HL-60 (cell line): ENCODE measurements around the gene TPGS1.
A peak's percentile ranks its signal among the peaks of the same experiment; 100 is the strongest.

Source experiments
- DNase-seq, 2 experiments: peaks; one replicate each; pipeline ENCODE4 v3.0.0-alpha.2; 2010 to 2020; ENCODE audit warnings: low read depth in 1 of 2, low spot score in 1 of 2
- H3K27ac ChIP-seq: fragments of 250-450 bp; sonication (Bioruptor Pico); replicated peaks from 2 replicates; pipeline ENCODE4 v1.5.1; 2020; ENCODE audit warnings: mild to moderate bottlenecking, moderate library complexity
- H3K27me3 ChIP-seq: fragments of 250-450 bp; sonication (Bioruptor Pico); 2 replicates; pipeline ENCODE4 v1.5.1; 2021; ENCODE audit warnings: mild to moderate bottlenecking, moderate library complexity; ENCODE audit not compliant: insufficient read depth, poor library complexity, severe bottlenecking
- H3K4me3 ChIP-seq: replicated peaks from 2 replicates; pipeline ENCODE4 v1.5.1; 2011; ENCODE audit warnings: mild to moderate bottlenecking, control low read depth, low read length; ENCODE audit not compliant: insufficient read depth
- GABPA ChIP-seq: IDR thresholded peaks from 2 replicates; pipeline ENCODE4 v1.6.1; 2012; ENCODE audit warnings: low read depth
- POLR2AphosphoS5 ChIP-seq: IDR thresholded peaks from 2 replicates; pipeline ENCODE4 v1.6.1; 2012; ENCODE audit warnings: low read depth
- SPI1 ChIP-seq: IDR thresholded peaks from 2 replicates; pipeline ENCODE4 v1.6.1; 2012; ENCODE audit warnings: low read depth, mild to moderate bottlenecking, borderline replicate concordance
- TF ChIP-seq, protein P1 (sequence below): IDR thresholded peaks from one replicate; pipeline ENCODE4 v1.5.1; 2011; ENCODE audit warnings: low read length, control low read depth, inconsistent platforms; ENCODE audit not compliant: insufficient read depth
- TF ChIP-seq, protein P2 (sequence below): IDR thresholded peaks from 2 replicates; pipeline ENCODE4 v1.6.1; 2012; ENCODE audit warnings: low read depth; ENCODE audit not compliant: insufficient replicate concordance

Gene TPGS1

DNA sequence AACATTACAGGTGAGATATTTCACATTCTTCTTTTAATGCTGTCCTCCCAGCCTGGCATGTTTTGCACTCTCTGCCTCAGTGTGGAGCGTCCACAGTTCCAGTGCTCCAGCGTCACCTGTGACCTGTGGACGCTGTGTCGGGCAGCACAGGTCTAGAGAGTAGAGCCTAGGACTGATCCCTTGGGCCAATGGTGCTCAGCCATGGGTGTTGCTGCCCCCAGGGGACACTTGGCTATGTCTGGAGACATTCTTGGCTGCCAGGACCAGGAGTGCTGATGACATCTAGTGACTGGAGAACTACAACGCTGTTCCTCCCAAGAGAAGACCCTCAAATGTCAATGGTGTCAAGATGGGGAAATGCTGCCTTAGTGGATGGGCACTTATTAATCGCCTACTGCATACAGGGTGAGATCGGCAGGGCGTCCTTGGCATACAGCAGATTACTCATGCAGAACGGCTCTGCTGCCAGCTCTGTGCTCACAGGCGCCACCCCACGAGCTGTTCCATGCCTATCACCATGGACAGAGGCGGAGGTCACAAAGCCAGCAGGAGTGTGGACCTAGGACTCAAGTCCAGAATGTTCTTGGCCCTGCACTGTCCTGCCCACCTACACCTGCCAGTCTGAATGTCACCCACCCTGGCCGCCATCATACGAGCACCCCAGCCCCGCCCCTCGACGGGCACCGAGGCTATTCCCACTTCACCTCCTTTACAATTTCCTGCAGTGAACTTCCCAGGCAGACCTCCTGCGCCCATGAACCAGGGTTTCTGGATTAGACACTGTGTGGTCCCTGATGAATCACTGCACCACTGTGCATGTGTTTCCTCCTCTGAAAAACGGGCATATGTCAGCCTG lies 24.9 kb upstream of the TPGS1 start:
- DNase-seq: no peak
- TF ChIP-seq, protein P1, sequence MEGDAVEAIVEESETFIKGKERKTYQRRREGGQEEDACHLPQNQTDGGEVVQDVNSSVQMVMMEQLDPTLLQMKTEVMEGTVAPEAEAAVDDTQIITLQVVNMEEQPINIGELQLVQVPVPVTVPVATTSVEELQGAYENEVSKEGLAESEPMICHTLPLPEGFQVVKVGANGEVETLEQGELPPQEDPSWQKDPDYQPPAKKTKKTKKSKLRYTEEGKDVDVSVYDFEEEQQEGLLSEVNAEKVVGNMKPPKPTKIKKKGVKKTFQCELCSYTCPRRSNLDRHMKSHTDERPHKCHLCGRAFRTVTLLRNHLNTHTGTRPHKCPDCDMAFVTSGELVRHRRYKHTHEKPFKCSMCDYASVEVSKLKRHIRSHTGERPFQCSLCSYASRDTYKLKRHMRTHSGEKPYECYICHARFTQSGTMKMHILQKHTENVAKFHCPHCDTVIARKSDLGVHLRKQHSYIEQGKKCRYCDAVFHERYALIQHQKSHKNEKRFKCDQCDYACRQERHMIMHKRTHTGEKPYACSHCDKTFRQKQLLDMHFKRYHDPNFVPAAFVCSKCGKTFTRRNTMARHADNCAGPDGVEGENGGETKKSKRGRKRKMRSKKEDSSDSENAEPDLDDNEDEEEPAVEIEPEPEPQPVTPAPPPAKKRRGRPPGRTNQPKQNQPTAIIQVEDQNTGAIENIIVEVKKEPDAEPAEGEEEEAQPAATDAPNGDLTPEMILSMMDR: no peak
- TF ChIP-seq, protein P2, sequence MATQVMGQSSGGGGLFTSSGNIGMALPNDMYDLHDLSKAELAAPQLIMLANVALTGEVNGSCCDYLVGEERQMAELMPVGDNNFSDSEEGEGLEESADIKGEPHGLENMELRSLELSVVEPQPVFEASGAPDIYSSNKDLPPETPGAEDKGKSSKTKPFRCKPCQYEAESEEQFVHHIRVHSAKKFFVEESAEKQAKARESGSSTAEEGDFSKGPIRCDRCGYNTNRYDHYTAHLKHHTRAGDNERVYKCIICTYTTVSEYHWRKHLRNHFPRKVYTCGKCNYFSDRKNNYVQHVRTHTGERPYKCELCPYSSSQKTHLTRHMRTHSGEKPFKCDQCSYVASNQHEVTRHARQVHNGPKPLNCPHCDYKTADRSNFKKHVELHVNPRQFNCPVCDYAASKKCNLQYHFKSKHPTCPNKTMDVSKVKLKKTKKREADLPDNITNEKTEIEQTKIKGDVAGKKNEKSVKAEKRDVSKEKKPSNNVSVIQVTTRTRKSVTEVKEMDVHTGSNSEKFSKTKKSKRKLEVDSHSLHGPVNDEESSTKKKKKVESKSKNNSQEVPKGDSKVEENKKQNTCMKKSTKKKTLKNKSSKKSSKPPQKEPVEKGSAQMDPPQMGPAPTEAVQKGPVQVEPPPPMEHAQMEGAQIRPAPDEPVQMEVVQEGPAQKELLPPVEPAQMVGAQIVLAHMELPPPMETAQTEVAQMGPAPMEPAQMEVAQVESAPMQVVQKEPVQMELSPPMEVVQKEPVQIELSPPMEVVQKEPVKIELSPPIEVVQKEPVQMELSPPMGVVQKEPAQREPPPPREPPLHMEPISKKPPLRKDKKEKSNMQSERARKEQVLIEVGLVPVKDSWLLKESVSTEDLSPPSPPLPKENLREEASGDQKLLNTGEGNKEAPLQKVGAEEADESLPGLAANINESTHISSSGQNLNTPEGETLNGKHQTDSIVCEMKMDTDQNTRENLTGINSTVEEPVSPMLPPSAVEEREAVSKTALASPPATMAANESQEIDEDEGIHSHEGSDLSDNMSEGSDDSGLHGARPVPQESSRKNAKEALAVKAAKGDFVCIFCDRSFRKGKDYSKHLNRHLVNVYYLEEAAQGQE: peak; percentile 82
- TF ChIP-seq GABPA (no peak), SPI1 (no peak)
- Histone ChIP-seq H3K27me3 (no peaks in the 10 kb centered on the region), H3K4me3 (no peak overlapping the region), H3K27ac (no peak overlapping the region)

DNA sequence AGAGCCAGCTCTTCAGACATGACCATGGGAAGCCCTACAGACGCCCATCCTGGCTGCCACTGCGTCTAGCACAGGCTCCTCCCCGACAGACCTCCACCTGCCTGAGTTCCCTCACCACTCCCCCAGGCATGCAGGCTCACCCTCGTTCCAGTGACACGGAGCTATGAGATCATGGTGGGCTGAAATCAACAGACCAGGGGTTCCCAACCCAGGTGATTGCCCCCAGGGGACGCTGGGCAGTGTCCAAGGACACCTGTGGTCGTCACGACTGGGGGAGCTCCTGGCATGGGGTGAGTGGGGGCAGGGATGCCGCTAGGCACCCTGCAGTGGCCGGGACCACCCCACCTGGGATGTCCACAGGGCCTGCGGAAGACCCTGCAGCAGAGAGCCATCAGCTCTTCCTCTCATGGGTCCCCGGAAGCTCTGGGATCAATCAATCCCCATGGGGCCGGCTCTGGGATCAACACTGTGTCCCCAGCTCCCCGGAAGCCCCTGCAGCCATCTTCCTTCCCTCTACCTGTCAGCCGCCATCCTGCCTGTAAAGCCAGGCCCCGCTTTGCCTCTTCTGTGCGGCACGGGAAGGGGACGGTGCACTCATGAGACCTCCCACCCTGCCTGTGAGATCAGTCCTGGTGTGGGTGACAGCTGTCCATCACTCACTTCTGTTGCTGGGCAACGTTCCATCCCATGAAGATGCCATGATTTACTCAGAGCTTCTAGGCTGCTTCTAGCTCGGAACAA lies 23.8 kb upstream of the TPGS1 start:
- no peaks in the 10 kb centered on the region for H3K27me3 ChIP-seq
- DNase-seq: no peak
- H3K4me3 ChIP-seq: no peak overlapping the region
- H3K27ac ChIP-seq: no peak overlapping the region
- TF ChIP-seq GABPA (no peak), SPI1 (no peak), POLR2AphosphoS5 (no peak)
- TF ChIP-seq, protein P2: no peak
- TF ChIP-seq, protein P1: no peak

DNA sequence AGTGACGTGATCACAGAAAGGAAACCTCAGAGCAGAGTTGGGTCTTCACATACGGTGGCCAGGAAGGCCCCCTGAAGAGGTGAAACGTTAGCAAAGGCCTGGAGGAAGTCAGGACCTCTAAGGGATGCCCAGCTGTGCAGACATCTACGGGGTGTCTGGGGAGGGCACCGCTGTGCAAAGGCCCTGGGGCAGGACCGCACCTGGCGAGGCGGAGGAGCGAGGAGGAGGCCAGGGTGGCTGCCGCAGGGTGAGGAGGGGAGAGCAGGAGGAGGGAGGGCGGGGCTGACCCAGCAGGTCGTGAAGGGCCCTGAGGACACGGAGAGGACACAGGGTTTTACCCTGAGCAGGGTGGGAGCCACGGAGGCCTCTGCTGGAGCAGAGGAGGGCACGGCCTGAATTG lies 22.8 kb upstream of the TPGS1 start:
- no peak overlapping the region for H3K27ac ChIP-seq

More for the DNA sequence above, 22.8 kb upstream of the TPGS1 start:
- TF ChIP-seq POLR2AphosphoS5: no peak
- TF ChIP-seq, protein P2: no peak
- TF ChIP-seq, protein P1: no peak
- no peak for TF ChIP-seq SPI1
- TF ChIP-seq GABPA: no peak
- H3K27me3 ChIP-seq: no peaks in the 10 kb centered on the region
- no peak overlapping the region for H3K4me3 ChIP-seq
- no peak for DNase-seq
